HepG2 (cell line): ENCODE results near the gene SART1. TPM values are rescaled to one million over a fixed set of nuclear protein-coding genes. Genes with fewer than 3 reads are reported as not detected.

Experiments
- ATAC-seq: fragments of 200-7000 bp; cut with Tn5 transposase; 3 replicates; pipeline ENCODE4 v1.9.1; 2020; ENCODE audit warnings: mild to moderate bottlenecking, moderate library complexity
- BruUV-seq: library from RNA; stranded (reverse); fragments of 400-500 nt; replicated peaks from 2 replicates; lab custom pipeline; 2021; lab: Mats Ljungman, UMichigan
- CTCF ChIA-PET: fragments of 300-600 bp; formaldehyde crosslinking; extraction: SDS; loops from one replicate; lab custom pipeline; 2021; ENCODE audit warnings: low total read pairs, inconsistent platforms, low intra/inter-chr PET ratio; lab: Yijun Ruan, JAX
- POLR2A ChIA-PET: fragments of 350-600 bp; sonication (Branson Sonifier 250); formaldehyde crosslinking; loops from one replicate; lab custom pipeline; 2020; ENCODE audit warnings: antibody characterized with exemption, inconsistent platforms; lab: Yijun Ruan, JAX
- DNase-seq: peaks from one replicate; pipeline ENCODE4 v3.0.0-alpha.2; 2015; ENCODE audit warnings: low spot score
- FAIRE-seq: peaks from 3 replicates; lab custom pipeline; 2011; peaks lifted over from hg19 to GRCh38; lab: Jason Lieb, UNC
- H2AFZ ChIP-seq: one replicate; pipeline ENCODE4 v1.6.1; 2011; ENCODE audit warnings: low read length, inconsistent platforms
- H3K27ac ChIP-seq: fragments of 300-600 bp; 3 replicates; pipeline ENCODE4 v1.8.0; 2011; ENCODE audit warnings: mixed run types, mild to moderate bottlenecking, mixed read lengths, low read length, inconsistent platforms; ENCODE audit not compliant: insufficient read depth; ENCODE audit errors: extremely low read length
- H3K27me3 ChIP-seq, 2 experiments: fragments of 200-600 bp in 1 of 2; 2 replicates in 1 of 2; 3 replicates in 1 of 2; pipeline versions ENCODE4 v1.6.0 to v1.8.0; 2011; ENCODE audit warnings: low read length in 2 of 2, mild to moderate bottlenecking in 2 of 2, moderate library complexity in 2 of 2, inconsistent platforms in 1 of 2; ENCODE audit not compliant: insufficient read depth in 2 of 2, control insufficient read depth in 1 of 2
- H3K36me3 ChIP-seq, 2 experiments: fragments of 200-600 bp in 1 of 2; replicated peaks in 1 of 2; 2 replicates in 1 of 2; 3 replicates in 1 of 2; pipeline versions ENCODE4 v1.5.1 to v1.8.0; 2011; ENCODE audit warnings: low read length in 2 of 2, inconsistent platforms in 1 of 2; ENCODE audit not compliant: insufficient read depth in 2 of 2, control insufficient read depth in 1 of 2
- H3K4me1 ChIP-seq: 2 replicates; pipeline ENCODE4 v1.5.1; 2012; ENCODE audit warnings: low read length, inconsistent platforms; ENCODE audit not compliant: insufficient read depth
- H3K4me2 ChIP-seq: 2 replicates; pipeline ENCODE4 v1.6.0; 2011; ENCODE audit warnings: low read depth, low read length, inconsistent platforms
- H3K4me3 ChIP-seq, 3 experiments: fragments of 200-600 bp in 1 of 3; sonication (generic), shearing (Covaris generic) in 1 of 3; replicated peaks in 1 of 3; 2 replicates each; pipeline ENCODE4 v1.5.1; 2011 to 2016; ENCODE audit warnings: low read length in 3 of 3, inconsistent platforms in 2 of 3, low read depth in 2 of 3, mild to moderate bottlenecking in 2 of 3, control low read depth in 1 of 3, mixed read lengths in 1 of 3; ENCODE audit not compliant: insufficient read depth in 1 of 3
- H3K79me2 ChIP-seq: one replicate; pipeline ENCODE4 v1.6.1; 2011; ENCODE audit warnings: low read length, inconsistent platforms; ENCODE audit not compliant: insufficient read depth
- H3K9ac ChIP-seq: 2 replicates; pipeline ENCODE4 v1.6.0; 2011; ENCODE audit warnings: mild to moderate bottlenecking, low read depth, low read length, inconsistent platforms; ENCODE audit not compliant: insufficient read depth
- H3K9me3 ChIP-seq: 2 replicates; pipeline ENCODE4 v1.5.1; 2012; ENCODE audit warnings: mild to moderate bottlenecking, low read length
- H4K20me1 ChIP-seq: 2 replicates; pipeline ENCODE4 v1.6.0; 2011; ENCODE audit warnings: inconsistent platforms, mild to moderate bottlenecking, low read length, moderate library complexity; ENCODE audit not compliant: insufficient read depth
- ZNF263 ChIP-seq: sonication (generic); formaldehyde crosslinking; IDR thresholded peaks from 2 replicates; pipeline ENCODE4 v1.4.0; 2020; ENCODE audit warnings: missing genetic modification reagents
- WGBS: methylation state at CpG from one replicate; pipeline ENCODE4 v1.1.6; 2017; ENCODE audit warnings: low lambda C conversion rate; 5-methylcytosine and 5-hydroxymethylcytosine counted together
- in situ Hi-C: cut with HindIII; loops from 2 replicates; pipeline ENCODE4 v1.10.0; 2017; ENCODE audit warnings: low pct_unique_long_range_greater_than_20kb; ENCODE audit not compliant: extremely low pct_ligation_motif_present
- intact Hi-C: fragments of 100-400 bp; cut with micrococcal nuclease; formaldehyde crosslinking; loops from one replicate; pipeline ENCODE4 v1.10.0; 2022; ENCODE audit not compliant: unreplicated experiment
- polyA plus RNA-seq, 8 experiments: library from polyadenylated mRNA; depleted of rRNA in 3 of 8; stranded (reverse) in 7 of 8; unstranded in 1 of 8; fragments of >200 nt; fragmentation: Illumina TruSeq in 4 of 8; extraction: Trizol in 4 of 8; gene quantifications; 2 replicates each; pipeline versions ENCODE4 v1.2.1 to v1.2.3, GENCODE V29; 2011 to 2016; ENCODE audit warnings: low read depth in 4 of 8, missing spikeins in 1 of 8, mixed read lengths in 1 of 8; ENCODE audit not compliant: insufficient read depth in 1 of 8
- total RNA-seq, 5 experiments: library from RNA; depleted of rRNA; stranded (reverse); fragments of >200 nt; fragmentation: Illumina TruSeq; extraction: Trizol; gene quantifications; 2 replicates each; pipeline ENCODE4 v1.2.3, GENCODE V29; 2016; ENCODE audit warnings: low read depth in 1 of 5
- TF ChIP-seq, protein P1 (sequence below): sonication (generic); formaldehyde crosslinking; IDR thresholded peaks from 2 replicates; pipeline ENCODE4 v1.4.0; 2020; ENCODE audit warnings: low read depth, missing genetic modification reagents
- TF ChIP-seq, protein P2 (sequence below): sonication (generic); formaldehyde crosslinking; IDR thresholded peaks from 2 replicates; pipeline ENCODE4 v1.4.0; 2020; ENCODE audit warnings: missing genetic modification reagents

SART1 gene
- total and polyA plus RNA-seq, 2 of the 13 experiments (the other 11 are each of a cell fraction or from before 2014, with no cell fraction given), result 11.3 to 22.5 TPM

DNA sequence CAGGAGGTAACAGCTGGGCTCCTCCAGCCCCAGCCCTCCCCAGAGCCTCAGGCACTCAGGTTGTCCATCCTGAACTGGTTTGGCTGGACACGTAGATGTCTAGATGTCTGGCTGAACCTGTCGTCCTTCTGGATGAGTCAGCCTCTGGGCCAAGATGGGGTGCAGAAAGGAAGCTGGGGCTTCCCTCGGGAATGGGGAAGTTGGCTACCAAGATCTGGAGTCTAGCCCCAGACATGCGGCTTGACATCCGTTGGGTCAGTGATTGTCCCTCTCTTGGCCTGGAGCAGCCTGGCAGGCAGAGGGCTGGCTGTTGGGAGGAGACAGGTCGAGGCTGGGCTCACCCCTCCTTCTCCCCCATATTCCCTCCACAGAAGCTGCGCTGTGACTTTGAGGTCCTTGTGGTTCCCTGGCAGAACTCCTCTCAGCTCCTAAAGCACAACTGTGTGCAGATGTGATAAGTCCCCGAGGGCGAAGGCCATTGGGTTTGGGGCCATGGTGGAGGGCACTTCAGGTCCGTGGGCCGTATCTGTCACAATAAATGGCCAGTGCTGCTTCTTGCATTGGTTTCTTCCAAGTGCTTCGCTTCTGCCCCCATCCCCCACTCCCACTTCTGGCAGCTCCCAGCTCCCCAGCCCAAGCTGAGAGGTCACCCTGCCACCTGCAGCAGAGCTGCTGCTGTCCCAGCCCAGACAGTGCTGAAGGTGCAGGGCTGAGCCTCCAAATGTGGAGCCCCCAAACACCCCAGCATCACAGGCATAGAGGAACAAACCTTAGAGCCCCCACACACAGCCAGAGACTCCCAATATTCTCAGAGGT, 51.6 kb downstream of the SART1 start (continued):
- TF ChIP-seq, protein P1, sequence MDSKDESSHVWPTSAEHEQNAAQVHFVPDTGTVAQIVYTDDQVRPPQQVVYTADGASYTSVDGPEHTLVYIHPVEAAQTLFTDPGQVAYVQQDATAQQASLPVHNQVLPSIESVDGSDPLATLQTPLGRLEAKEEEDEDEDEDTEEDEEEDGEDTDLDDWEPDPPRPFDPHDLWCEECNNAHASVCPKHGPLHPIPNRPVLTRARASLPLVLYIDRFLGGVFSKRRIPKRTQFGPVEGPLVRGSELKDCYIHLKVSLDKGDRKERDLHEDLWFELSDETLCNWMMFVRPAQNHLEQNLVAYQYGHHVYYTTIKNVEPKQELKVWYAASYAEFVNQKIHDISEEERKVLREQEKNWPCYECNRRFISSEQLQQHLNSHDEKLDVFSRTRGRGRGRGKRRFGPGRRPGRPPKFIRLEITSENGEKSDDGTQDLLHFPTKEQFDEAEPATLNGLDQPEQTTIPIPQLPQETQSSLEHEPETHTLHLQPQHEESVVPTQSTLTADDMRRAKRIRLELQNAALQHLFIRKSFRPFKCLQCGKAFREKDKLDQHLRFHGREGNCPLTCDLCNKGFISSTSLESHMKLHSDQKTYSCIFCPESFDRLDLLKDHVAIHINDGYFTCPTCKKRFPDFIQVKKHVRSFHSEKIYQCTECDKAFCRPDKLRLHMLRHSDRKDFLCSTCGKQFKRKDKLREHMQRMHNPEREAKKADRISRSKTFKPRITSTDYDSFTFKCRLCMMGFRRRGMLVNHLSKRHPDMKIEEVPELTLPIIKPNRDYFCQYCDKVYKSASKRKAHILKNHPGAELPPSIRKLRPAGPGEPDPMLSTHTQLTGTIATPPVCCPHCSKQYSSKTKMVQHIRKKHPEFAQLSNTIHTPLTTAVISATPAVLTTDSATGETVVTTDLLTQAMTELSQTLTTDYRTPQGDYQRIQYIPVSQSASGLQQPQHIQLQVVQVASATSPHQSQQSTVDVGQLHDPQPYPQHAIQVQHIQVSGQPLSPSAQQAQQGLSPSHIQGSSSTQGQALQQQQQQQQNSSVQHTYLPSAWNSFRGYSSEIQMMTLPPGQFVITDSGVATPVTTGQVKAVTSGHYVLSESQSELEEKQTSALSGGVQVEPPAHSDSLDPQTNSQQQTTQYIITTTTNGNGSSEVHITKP, result no peak

DNA sequence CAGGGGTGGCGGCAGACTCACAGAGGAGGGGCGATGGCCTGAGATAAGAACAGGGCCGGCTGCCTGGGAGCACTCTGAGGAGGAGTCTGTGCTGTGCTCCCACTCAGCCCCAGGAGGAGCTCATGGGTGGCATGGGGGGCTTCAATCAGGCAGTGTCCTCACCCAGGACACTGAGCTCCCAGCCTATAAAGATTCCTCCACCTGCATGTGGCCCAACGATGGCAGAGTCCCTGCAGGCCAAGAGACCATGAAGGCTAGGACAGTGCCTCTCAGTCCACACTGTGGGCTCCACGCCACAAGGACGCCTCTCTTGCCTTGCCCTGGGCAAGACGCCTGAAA, 52.2 kb downstream of the SART1 start:
- ATAC-seq, result no peak
- in situ Hi-C loops, result no loop called here

More for the DNA sequence above, 52.2 kb downstream of the SART1 start:
- H3K27ac ChIP-seq, result no peak overlapping the region
- no TSS peak for BruUV-seq
- no peak overlapping the region for H3K9ac ChIP-seq
- DNase-seq (no peak), FAIRE-seq (no peak)
- intact Hi-C loops, result no loop called here
- ChIA-PET POLR2A (no interaction called here), CTCF (no interaction called here)
- H2AFZ ChIP-seq, result no peak overlapping the region
- H3K27me3 ChIP-seq, result peaks cover 9 to 45% of the 10 kb centered on the region in 2 experiments; a peak in 4 of 5 replicates
- H3K4me2 ChIP-seq, result no peak overlapping the region
- TF ChIP-seq, protein P2, sequence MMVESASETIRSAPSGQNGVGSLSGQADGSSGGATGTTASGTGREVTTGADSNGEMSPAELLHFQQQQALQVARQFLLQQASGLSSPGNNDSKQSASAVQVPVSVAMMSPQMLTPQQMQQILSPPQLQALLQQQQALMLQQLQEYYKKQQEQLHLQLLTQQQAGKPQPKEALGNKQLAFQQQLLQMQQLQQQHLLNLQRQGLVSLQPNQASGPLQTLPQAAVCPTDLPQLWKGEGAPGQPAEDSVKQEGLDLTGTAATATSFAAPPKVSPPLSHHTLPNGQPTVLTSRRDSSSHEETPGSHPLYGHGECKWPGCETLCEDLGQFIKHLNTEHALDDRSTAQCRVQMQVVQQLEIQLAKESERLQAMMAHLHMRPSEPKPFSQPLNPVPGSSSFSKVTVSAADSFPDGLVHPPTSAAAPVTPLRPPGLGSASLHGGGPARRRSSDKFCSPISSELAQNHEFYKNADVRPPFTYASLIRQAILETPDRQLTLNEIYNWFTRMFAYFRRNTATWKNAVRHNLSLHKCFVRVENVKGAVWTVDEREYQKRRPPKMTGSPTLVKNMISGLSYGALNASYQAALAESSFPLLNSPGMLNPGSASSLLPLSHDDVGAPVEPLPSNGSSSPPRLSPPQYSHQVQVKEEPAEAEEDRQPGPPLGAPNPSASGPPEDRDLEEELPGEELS, result no peak
- peak; percentile 95 for TF ChIP-seq ZNF263
- H3K9me3 ChIP-seq, result no peaks in the 10 kb centered on the region
- no peak overlapping the region for H3K4me3 ChIP-seq
- 28% methylated on average over 3 of the region's 7 CpGs for WGBS
- H3K79me2 ChIP-seq, result no peaks in the 10 kb centered on the region
- no peaks in the 10 kb centered on the region for H4K20me1 ChIP-seq
- H3K36me3 ChIP-seq, result no peaks in the 10 kb centered on the region
- no peaks in the 10 kb centered on the region; the same call in 1 of the 2 replicates for H3K4me1 ChIP-seq
